NCI-H2171 (cell line): ENCODE measurements around the gene ENTPD1.
"Not testable (repeated sequence)": the region's sequence is repeated elsewhere in the genome, so short reads cannot be mapped to it uniquely, and the experiment has no call there.

Experiments used
- DNase-seq: peaks from one replicate; lab custom pipeline; 2025; lab: John Stamatoyannopoulos, UW

The ENTPD1 gene

GRCh38 chr10:95756041-95756761 is at the start of gene ENTPD1:
ENTPD1 (plus strand) TSS chr10:95756163; CDS start chr10:95756240, 77 bp downstream.
- no peak for DNase-seq

- no peak for DNase-seq
These were observed 49.4 kb upstream of the ENTPD1 start for GRCh38 chr10:95706573-95706972.

- DNase-seq, result no peak
These were observed 49.0 kb upstream of the ENTPD1 start for GRCh38 chr10:95706990-95707389.

- DNase-seq, result no peak
These were observed 44.5 kb upstream of the ENTPD1 start for GRCh38 chr10:95711492-95711891.

- no peak for DNase-seq
These were observed 39.5 kb upstream of the ENTPD1 start for GRCh38 chr10:95716466-95716865.

- DNase-seq, result no peak
These were observed 39.1 kb upstream of the ENTPD1 start for GRCh38 chr10:95716866-95717265.

- DNase-seq, result not testable (repeated sequence)
These were observed 35.2 kb upstream of the ENTPD1 start for GRCh38 chr10:95720745-95721144.

- DNase-seq, result not testable (repeated sequence)
These were observed 33.5 kb upstream of the ENTPD1 start for GRCh38 chr10:95722496-95722895.

- no peak for DNase-seq
These were observed 27.4 kb upstream of the ENTPD1 start for GRCh38 chr10:95728526-95728925.

- DNase-seq, result no peak
These were observed 26.5 kb upstream of the ENTPD1 start for GRCh38 chr10:95729323-95730055.

GRCh38 chr10:95730233-95730632 is 25.7 kb upstream of the ENTPD1 start:
- no peak for DNase-seq

- not testable (repeated sequence) for DNase-seq
These were observed 23.1 kb upstream of the ENTPD1 start for GRCh38 chr10:95732907-95733306.

- no peak for DNase-seq
These were observed 16.9 kb upstream of the ENTPD1 start for GRCh38 chr10:95739056-95739455.

GRCh38 chr10:95741807-95742467 is 14.0 kb upstream of the ENTPD1 start:
- DNase-seq, result no peak

GRCh38 chr10:95742485-95742884 is 13.5 kb upstream of the ENTPD1 start:
- DNase-seq, result no peak

- DNase-seq, result no peak
These were observed 12.9 kb upstream of the ENTPD1 start for GRCh38 chr10:95742962-95743535.

- no peak for DNase-seq
These were observed 10.5 kb upstream of the ENTPD1 start for GRCh38 chr10:95745501-95745900.

GRCh38 chr10:95748349-95748748 is 7.6 kb upstream of the ENTPD1 start:
- no peak for DNase-seq

GRCh38 chr10:95755511-95756004 is 405 bp upstream of the ENTPD1 start:
- DNase-seq, result no peak

GRCh38 chr10:95756809-95757684 is 1.1 kb downstream of the ENTPD1 start:
- DNase-seq, result no peak

- no peak for DNase-seq
These were observed 2.5 kb downstream of the ENTPD1 start for GRCh38 chr10:95758351-95759025.
